NB4 (cell line): ENCODE results near the gene EHD1.
A peak's percentile ranks its signal among the peaks of the same experiment; 100 is the strongest.

Experiments
- DNase-seq: peaks from one replicate; pipeline ENCODE4 v3.0.0; 2010; ENCODE audit warnings: low read depth
- H3K4me3 ChIP-seq: one replicate; pipeline ENCODE4 v1.5.1; 2011; ENCODE audit warnings: mild to moderate bottlenecking, low read depth, low read length, moderate library complexity
- MYC ChIP-seq: IDR thresholded peaks from 2 replicates; pipeline ENCODE4 v1.6.1; 2011; ENCODE audit warnings: low read depth, low read length
- POLR2A ChIP-seq: IDR thresholded peaks from 2 replicates; pipeline ENCODE4 v1.6.1; 2011; ENCODE audit warnings: mild to moderate bottlenecking; ENCODE audit not compliant: insufficient read length; ENCODE audit errors: extremely low read depth
- TF ChIP-seq, protein P1 (sequence below): IDR thresholded peaks from one replicate; pipeline ENCODE4 v1.5.1; 2012; ENCODE audit warnings: low read depth, low read length
- TF ChIP-seq, protein P2 (sequence below): IDR thresholded peaks from 2 replicates; pipeline ENCODE4 v1.6.1; 2011; ENCODE audit warnings: low read depth, low read length

Gene EHD1

DNA sequence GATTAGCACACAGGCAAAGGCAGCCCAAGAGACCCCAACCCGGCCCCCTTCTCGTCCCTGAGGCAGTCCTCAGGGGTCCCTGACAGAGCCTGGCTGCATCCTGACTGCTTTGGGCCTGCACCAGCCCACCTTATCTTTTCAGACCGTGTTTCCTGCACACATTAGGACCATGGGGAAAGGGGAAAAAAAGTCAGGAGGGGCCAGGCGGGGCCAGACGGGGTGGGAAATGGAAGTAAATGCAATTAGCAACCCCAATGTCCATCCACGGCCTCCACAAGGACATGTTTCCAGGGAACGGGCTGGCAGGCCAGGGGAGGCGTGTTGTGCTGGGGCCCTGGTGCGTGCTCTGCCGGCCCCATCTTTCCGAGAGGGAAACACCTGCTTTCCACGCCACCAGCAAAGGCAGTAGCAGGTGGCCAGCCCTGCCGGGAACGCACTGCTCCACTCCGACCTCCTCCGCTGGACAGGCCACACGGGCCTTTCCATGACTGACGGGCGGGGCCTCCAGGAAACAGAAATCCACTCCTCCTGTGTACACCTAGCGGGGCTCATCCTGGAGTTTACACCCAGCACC lies 7.4 kb downstream of the EHD1 start:
- no peak overlapping the region for H3K4me3 ChIP-seq
- TF ChIP-seq POLR2A = no peak
- TF ChIP-seq MYC = no peak
- TF ChIP-seq, protein P1, sequence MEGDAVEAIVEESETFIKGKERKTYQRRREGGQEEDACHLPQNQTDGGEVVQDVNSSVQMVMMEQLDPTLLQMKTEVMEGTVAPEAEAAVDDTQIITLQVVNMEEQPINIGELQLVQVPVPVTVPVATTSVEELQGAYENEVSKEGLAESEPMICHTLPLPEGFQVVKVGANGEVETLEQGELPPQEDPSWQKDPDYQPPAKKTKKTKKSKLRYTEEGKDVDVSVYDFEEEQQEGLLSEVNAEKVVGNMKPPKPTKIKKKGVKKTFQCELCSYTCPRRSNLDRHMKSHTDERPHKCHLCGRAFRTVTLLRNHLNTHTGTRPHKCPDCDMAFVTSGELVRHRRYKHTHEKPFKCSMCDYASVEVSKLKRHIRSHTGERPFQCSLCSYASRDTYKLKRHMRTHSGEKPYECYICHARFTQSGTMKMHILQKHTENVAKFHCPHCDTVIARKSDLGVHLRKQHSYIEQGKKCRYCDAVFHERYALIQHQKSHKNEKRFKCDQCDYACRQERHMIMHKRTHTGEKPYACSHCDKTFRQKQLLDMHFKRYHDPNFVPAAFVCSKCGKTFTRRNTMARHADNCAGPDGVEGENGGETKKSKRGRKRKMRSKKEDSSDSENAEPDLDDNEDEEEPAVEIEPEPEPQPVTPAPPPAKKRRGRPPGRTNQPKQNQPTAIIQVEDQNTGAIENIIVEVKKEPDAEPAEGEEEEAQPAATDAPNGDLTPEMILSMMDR = no peak
- TF ChIP-seq, protein P2, sequence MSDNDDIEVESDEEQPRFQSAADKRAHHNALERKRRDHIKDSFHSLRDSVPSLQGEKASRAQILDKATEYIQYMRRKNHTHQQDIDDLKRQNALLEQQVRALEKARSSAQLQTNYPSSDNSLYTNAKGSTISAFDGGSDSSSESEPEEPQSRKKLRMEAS = no peak
- DNase-seq = no peak

DNA sequence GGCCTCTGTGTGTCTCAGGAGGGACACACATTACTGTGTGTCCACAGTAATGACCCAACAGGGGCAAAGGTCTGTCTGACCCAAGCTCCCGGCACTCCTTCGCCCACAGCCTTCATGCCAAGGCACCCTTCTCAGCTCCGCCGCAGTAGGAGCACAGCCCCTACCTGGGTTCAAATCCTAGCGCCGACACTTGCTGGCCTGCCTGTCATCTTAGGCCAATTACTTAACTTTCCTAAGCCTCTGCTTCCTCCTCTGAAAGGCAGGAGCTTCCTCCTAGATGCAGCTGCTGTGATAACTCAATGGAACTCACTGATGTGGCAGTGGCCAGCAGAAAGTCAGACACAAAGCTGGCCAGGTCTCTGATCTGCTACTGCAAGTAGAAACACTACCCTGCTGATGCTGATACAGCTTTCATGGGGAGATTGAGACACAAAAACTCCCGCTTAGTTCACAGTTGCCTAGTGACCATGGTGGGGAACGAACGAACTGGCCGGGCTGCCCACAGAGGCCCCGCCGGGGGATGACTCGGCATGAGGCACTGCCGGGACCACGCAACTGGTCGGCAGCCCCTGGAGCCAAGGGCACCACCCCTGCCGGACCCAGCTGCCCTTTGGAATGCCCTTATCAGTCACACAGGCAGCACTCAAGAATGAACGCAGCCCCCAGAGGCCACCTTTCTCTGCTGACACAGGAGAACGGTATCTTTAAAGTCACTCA lies 8.1 kb downstream of the EHD1 start:
- TF ChIP-seq MYC (no peak), POLR2A (no peak)
- TF ChIP-seq, protein P2 = no peak
- TF ChIP-seq, protein P1 = no peak
- H3K4me3 ChIP-seq = no peak overlapping the region
- DNase-seq = peak; percentile 66

DNA sequence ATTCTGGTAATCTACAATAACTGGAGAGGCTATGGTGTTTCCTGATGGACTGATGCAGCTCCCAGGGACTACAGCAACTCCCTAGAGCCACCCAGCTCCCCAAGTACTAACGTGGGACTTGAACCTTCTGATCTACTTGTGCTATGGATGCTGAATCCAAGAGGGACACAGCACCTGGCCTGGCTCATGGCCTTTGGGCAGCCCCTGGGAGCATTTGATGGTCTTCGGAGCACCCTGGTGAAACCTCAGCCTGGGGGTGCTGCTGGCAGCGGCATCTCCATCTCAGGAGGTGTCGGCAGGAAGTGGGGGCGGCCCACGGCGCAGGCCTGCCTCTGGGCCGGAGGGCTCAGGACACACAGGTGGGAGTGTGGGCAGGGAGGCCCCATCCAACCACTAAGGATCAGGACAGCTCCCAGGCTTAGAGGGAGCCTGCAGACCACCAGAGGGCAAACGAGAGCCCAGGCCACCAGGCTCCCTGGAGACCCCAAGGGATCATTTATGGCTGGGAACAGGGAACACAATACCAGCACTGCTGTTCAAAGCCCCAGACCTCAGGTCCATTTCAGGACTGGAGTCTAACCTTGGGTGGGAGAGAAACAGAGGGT lies 8.7 kb downstream of the EHD1 start:
- TF ChIP-seq POLR2A (no peak), MYC (no peak)
- TF ChIP-seq, protein P2 = no peak
- TF ChIP-seq, protein P1 = peak; percentile 30
- no peak for DNase-seq
- H3K4me3 ChIP-seq = no peak overlapping the region

DNA sequence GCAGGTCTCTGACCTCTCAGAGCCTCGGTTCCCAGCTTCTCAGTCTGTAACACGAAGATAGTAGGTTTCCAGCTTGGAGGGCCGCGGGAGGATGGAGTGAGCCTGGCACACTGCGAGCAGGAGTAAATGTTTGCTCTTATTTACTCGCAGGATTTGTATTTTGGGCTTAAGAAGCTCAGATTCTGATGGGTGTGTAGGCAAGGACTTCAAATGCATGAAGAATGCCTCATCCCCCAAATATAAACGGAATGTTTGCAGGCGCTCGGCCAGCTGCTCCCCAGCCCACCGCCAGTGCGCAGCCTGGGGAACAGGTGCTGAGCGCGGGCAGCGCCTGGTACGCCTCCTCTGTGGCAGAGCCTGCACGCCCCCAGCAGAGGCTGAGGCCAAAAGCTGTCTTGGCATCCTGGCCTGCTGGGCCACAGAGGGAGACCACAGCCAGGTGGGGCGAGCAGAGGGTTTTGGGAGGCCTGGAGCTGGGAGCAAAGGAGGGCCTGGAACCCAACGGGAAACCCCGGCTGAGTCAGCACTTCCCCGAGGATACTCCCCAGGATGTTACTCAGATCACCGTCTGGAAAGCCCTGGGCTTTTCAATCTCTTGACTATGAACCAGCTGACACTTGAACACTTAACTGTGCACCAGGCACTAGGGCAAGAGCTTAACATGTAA lies 9.4 kb downstream of the EHD1 start:
- DNase-seq = no peak
- TF ChIP-seq MYC (no peak), POLR2A (no peak)
- TF ChIP-seq, protein P2 = no peak
- TF ChIP-seq, protein P1 = no peak
- no peak overlapping the region for H3K4me3 ChIP-seq

DNA sequence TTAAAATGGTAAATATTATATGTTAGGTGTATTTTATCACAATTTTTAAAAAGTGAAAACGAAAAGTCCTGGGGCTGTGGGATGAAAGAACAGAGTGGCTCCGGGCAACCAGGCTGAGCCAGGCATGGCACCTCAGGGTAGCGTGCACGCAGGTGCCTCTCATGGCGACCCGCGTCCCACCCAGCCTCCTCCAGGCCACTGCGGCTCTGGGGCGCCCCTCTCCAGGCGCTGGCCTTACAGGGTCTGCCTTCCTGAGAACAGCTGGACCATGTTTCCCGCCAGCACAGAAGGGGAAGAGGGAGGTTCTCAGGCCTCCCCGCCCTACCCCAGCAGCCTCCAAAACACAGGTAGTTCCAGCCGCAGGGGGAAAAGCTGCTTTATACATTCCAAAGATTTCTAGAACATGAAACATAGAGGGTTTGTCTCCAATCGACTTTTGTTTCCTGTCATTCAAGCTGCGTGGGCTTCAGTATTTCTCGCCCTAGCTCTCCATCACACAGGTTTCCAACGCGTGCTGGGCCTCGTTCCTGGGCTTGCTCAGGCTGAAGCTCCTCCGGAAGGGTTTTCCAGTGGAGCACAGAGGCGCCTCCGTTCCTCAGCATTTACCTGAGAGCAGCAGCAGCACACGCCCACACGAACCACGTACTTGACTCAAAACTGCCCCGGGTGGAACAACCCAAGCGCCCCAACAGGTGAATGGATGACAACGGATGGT lies 10.5 kb downstream of the EHD1 start:
- TF ChIP-seq, protein P2 = no peak
- TF ChIP-seq MYC (no peak), POLR2A (no peak)
- TF ChIP-seq, protein P1 = no peak
- H3K4me3 ChIP-seq = no peak overlapping the region
- no peak for DNase-seq
